GM13977 (cell line): ENCODE measurements around the gene LHFPL6.
A peak's percentile ranks its signal among the peaks of the same experiment; 100 is the strongest.

Source experiments
- DNase-seq: peaks from one replicate; pipeline ENCODE4 v3.0.0; 2012; ENCODE audit warnings: low spot score
- CTCF ChIP-seq: IDR thresholded peaks from 2 replicates; pipeline ENCODE4 v1.5.1; 2012; ENCODE audit warnings: mild to moderate bottlenecking, control low read depth; ENCODE audit not compliant: insufficient read depth; ENCODE audit errors: extremely low read depth, missing control alignments
- in situ Hi-C: fragments of 300-500 bp; cut with MboI; formaldehyde crosslinking; loops from one replicate; pipeline ENCODE4 v1.12.0; 2022; ENCODE audit warnings: low sequenced_read_pairs, low pct_unique_long_range_greater_than_20kb, mixed read lengths, inconsistent platforms; ENCODE audit not compliant: unreplicated experiment

Gene LHFPL6

GRCh38 chr13:39410096-39410901, 192.7 kb downstream of the LHFPL6 start:
- DNase-seq, result no peak
- no peak for TF ChIP-seq CTCF
- in situ Hi-C loops, result no loop called here

- DNase-seq, result no peak
- in situ Hi-C loops, result no loop called here
- TF ChIP-seq CTCF, result no peak
These were observed 194.5 kb downstream of the LHFPL6 start for GRCh38 chr13:39408512-39408911.

GRCh38 chr13:39407786-39408185, 195.2 kb downstream of the LHFPL6 start:
- in situ Hi-C loops, result no loop called here
- TF ChIP-seq CTCF, result no peak

GRCh38 chr13:39407138-39407537, 195.9 kb downstream of the LHFPL6 start:
- TF ChIP-seq CTCF, result no peak
- DNase-seq, result no peak
- in situ Hi-C loops, result no loop called here

More at GRCh38 chr13:39407786-39408185, 195.2 kb downstream of the LHFPL6 start:
- no peak for DNase-seq

GRCh38 chr13:39406688-39407087, 196.3 kb downstream of the LHFPL6 start:
- TF ChIP-seq CTCF, result no peak
- in situ Hi-C loops, result no loop called here
- DNase-seq, result peak; percentile 40

- no peak for TF ChIP-seq CTCF
- no peak for DNase-seq
- in situ Hi-C loops, result no loop called here
These were observed 197.3 kb downstream of the LHFPL6 start for GRCh38 chr13:39405596-39406205.
